HFFc6 (cell line): ENCODE measurements around the gene DPT. TPM values are rescaled to one million over a fixed set of nuclear protein-coding genes. Genes with fewer than 3 reads are reported as not detected.

Experiments used
- DNase-seq: peaks from one replicate; pipeline ENCODE4 v3.0.0-alpha.2; 2018
- H3K27ac Mint-ChIP-seq: 2 replicates; pipeline ENCODE4 v1.8.0; 2020; ENCODE audit warnings: mild to moderate bottlenecking, mixed read lengths
- H3K27me3 Mint-ChIP-seq: 2 replicates; pipeline ENCODE4 v1.8.0; 2021; ENCODE audit warnings: mild to moderate bottlenecking, moderate library complexity, mixed read lengths; ENCODE audit not compliant: insufficient read depth
- H3K36me3 Mint-ChIP-seq: 2 replicates; pipeline ENCODE4 v1.8.0; 2021; ENCODE audit warnings: low read depth, mixed read lengths
- H3K4me1 Mint-ChIP-seq: 2 replicates; pipeline ENCODE4 v1.8.0; 2020; ENCODE audit warnings: low read depth, mixed read lengths
- H3K4me3 Mint-ChIP-seq: 2 replicates; pipeline ENCODE4 v1.8.0; 2020; ENCODE audit warnings: mild to moderate bottlenecking, moderate library complexity, mixed read lengths
- H3K9me3 Mint-ChIP-seq: 2 replicates; pipeline ENCODE4 v1.8.0; 2020; ENCODE audit warnings: mild to moderate bottlenecking, mixed read lengths
- CTCF ChIP-seq: fragments of 200-600 bp; sonication (generic); IDR thresholded peaks from 2 replicates; pipeline ENCODE4 v1.5.0; 2021; ENCODE audit warnings: antibody characterized with exemption, mild to moderate bottlenecking
- total RNA-seq, 6 experiments: library from RNA; stranded (reverse); fragmentation: NEBNext Ultra II Directional; extraction: Animal tissue kit (Norgen Biotek cat#: 25700); gene quantifications; 2 replicates in 1 of 6; 3 replicates in 5 of 6; pipeline ENCODE4 v1.2.3, GENCODE V29; 2021

The DPT gene
- total RNA-seq, 6 experiments from 2014 or later, result not detected

- DNase-seq, result no peak
- Mint-ChIP-seq H3K27me3 (peaks cover 16% of the 10 kb centered on the region), H3K27ac (no peak overlapping the region), H3K4me1 (no peaks in the 10 kb centered on the region), H3K9me3 (no peaks in the 10 kb centered on the region), H3K36me3 (no peaks in the 10 kb centered on the region), H3K4me3 (no peak overlapping the region)
- TF ChIP-seq CTCF, result no peak
Measured at GRCh38 chr1:168698453-168698852, 30.6 kb downstream of the DPT start.

GRCh38 chr1:168697356-168698126 lies 31.5 kb downstream of the DPT start:
- H3K9me3 Mint-ChIP-seq, result no peaks in the 10 kb centered on the region
- DNase-seq, result no peak
- H3K4me1 Mint-ChIP-seq, result no peaks in the 10 kb centered on the region
- no peak for TF ChIP-seq CTCF
- no peak overlapping the region for H3K4me3 Mint-ChIP-seq
- no peak overlapping the region for H3K27ac Mint-ChIP-seq
- H3K27me3 Mint-ChIP-seq, result peaks cover 16% of the 10 kb centered on the region
- no peaks in the 10 kb centered on the region for H3K36me3 Mint-ChIP-seq

GRCh38 chr1:168696125-168696760 lies 32.8 kb downstream of the DPT start:
- Mint-ChIP-seq H3K9me3 (no peaks in the 10 kb centered on the region), H3K27me3 (peaks cover 11% of the 10 kb centered on the region), H3K27ac (no peak overlapping the region), H3K36me3 (no peaks in the 10 kb centered on the region), H3K4me1 (no peaks in the 10 kb centered on the region), H3K4me3 (no peak overlapping the region)
- DNase-seq, result no peak
- no peak for TF ChIP-seq CTCF

DNA sequence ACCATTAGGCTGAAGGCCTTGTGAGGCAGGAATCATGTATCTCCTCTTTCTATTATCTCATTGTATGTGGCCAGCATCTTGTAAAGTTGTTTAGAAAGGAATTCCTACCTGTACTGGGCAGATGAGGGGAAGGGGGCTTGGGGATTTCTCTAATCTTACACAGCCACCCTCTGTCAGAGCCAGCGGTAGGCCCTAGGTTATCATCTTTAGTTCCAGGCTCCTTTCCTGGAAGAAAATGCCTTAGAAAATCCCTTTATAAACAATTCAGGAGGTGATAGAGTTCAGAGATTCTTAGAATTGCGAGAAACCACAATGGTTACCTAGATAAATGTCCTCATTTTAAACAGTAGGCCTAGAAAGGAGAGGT lies 35.2 kb downstream of the DPT start:
- DNase-seq, result no peak
- no peaks in the 10 kb centered on the region for H3K9me3 Mint-ChIP-seq
- H3K4me1 Mint-ChIP-seq, result no peaks in the 10 kb centered on the region
- no peak overlapping the region for H3K27ac Mint-ChIP-seq
- TF ChIP-seq CTCF, result no peak
- no peaks in the 10 kb centered on the region for H3K36me3 Mint-ChIP-seq
- H3K4me3 Mint-ChIP-seq, result no peak overlapping the region
- peaks cover 7% of the 10 kb centered on the region for H3K27me3 Mint-ChIP-seq

DNA sequence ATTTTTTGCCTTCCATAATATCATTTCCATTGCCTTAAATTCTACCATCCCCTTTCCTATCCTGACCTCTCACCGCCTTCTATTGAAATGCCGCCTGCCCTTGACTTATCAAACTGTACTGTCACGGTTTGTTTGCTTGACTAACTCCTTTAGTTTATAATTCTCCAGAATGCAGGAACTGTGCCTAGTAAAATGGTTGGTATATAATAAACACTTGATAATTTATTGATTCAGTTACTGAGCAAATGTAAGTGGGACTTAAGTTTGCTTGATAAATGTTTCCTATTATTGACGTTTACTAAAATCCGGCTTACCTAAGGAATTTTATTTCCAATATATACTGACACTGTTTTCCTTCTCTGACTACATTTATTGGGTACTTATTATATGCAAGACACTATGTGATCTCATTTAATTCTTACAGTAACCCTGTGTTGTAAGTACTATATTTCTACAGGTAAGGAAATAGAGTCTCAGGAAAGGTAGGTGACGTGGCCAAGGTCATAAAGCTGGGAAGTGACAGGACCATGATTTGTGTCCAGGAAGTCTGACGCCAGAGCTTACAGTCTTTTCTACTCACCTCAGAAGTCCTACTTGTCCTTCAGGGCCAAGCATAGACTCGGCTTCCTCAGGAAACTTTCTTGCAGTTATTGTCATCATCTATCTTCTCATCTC lies 35.7 kb downstream of the DPT start:
- H3K9me3 Mint-ChIP-seq, result no peaks in the 10 kb centered on the region
- no peak for DNase-seq
- H3K36me3 Mint-ChIP-seq, result no peaks in the 10 kb centered on the region
- H3K4me1 Mint-ChIP-seq, result no peaks in the 10 kb centered on the region
- H3K27ac Mint-ChIP-seq, result no peak overlapping the region
- H3K4me3 Mint-ChIP-seq, result no peak overlapping the region
- peaks cover 7% of the 10 kb centered on the region for H3K27me3 Mint-ChIP-seq
- no peak for TF ChIP-seq CTCF
